ENCODE results near the gene RNU6-1. TPM values are rescaled to one million over a fixed set of nuclear protein-coding genes. Genes with fewer than 3 reads are reported as not detected.

The RNU6-1 gene
- total RNA-seq, 1 experiment from 2014 or later = not detected

GRCh38 chr15:67799801-67800205 lies 40.0 kb downstream of the RNU6-1 start:
- Histone ChIP-seq H3K4me2 (ENCODE audit: low read length) (no peak overlapping the region), H3K4me1 (ENCODE audit: control insufficient read depth in 1 of 2, insufficient read depth in 2 of 2, low read length in 2 of 2) (no peaks in the 10 kb centered on the region), H3K9me3 (ENCODE audit: control insufficient read depth in 1 of 2, insufficient read depth in 1 of 2, low read depth in 1 of 2, low read length in 2 of 2) (0 out of 4 replicates have a peak, but pooled peaks cover 0 to 5% of the 10 kb centered on the region in 2 experiments), H2AFZ (ENCODE audit: low read depth, low read length, poor library complexity, severe bottlenecking) (no peak overlapping the region), H3K27ac (ENCODE audit: low read depth, low read length) (no peak overlapping the region), H3K4me3 (replicated peaks in 1 of 2; ENCODE audit: low read depth in 1 of 2, low read length in 2 of 2) (no peak overlapping the region), H3K79me2 (ENCODE audit: insufficient read depth, low read length) (no peaks in the 10 kb centered on the region), H4K20me1 (ENCODE audit: insufficient read depth) (no peaks in the 10 kb centered on the region), H3K9ac (ENCODE audit: low read length) (no peak overlapping the region), H3K36me3 (ENCODE audit: control insufficient read depth in 1 of 2, insufficient read depth in 2 of 2, low read length in 2 of 2) (no peaks in the 10 kb centered on the region), H3K27me3 (ENCODE audit: insufficient read depth, low read length) (no peaks in the 10 kb centered on the region), H3K9me2 (ENCODE audit: insufficient read depth) (no peaks in the 10 kb centered on the region)
- RAD21 ChIA-PET (ENCODE audit: low non-redundant PET in 1 of 2, low total read pairs in 2 of 2, uncharacterized antibody in 2 of 2, unreplicated experiment in 2 of 2) = no interaction called here
- intact Hi-C loops (cut with micrococcal nuclease) = no loop called here
- ATAC-seq (no peak), DNase-seq (ENCODE audit: low read depth, low spot score) (no peak)
- POLR2A ChIA-PET = no interaction called here
- CTCF ChIA-PET = no interaction called here
- TF ChIP-seq SIN3A (IDR thresholded peaks at IDR 0.05; ENCODE audit: low read depth) (no peak), TCF7L2 (IDR thresholded peaks at IDR 0.05; ENCODE audit: borderline replicate concordance, extremely low read depth, insufficient read depth, insufficient read length) (no peak), FOSL1 (IDR thresholded peaks at IDR 0.05; ENCODE audit: low read depth) (no peak), ELF1 (IDR thresholded peaks at IDR 0.05; ENCODE audit: borderline replicate concordance, low read depth) (no peak)
- no TSS peak for BruUV-seq (replicated peaks)

GRCh38 chr15:67796196-67797127 lies 43.4 kb downstream of the RNU6-1 start:
- ATAC-seq (no peak), DNase-seq (ENCODE audit: low read depth, low spot score) (no peak)
- TF ChIP-seq CTCF (IDR thresholded peaks at IDR 0.05 in 2 of 3, conservative IDR thresholded peaks at IDR 0.05 in 1 of 3; ENCODE audit: borderline replicate concordance in 1 of 3, insufficient read depth in 1 of 3, low read depth in 2 of 3, low read length in 2 of 3) (no peak), CEBPB (IDR thresholded peaks at IDR 0.05; ENCODE audit: low read depth) (no peak), ZNF274 (IDR thresholded peaks at IDR 0.05; ENCODE audit: low read depth, low read length) (no peak), SRF (IDR thresholded peaks at IDR 0.05; ENCODE audit: low read depth) (no peak)
- TF ChIP-seq, protein P1, sequence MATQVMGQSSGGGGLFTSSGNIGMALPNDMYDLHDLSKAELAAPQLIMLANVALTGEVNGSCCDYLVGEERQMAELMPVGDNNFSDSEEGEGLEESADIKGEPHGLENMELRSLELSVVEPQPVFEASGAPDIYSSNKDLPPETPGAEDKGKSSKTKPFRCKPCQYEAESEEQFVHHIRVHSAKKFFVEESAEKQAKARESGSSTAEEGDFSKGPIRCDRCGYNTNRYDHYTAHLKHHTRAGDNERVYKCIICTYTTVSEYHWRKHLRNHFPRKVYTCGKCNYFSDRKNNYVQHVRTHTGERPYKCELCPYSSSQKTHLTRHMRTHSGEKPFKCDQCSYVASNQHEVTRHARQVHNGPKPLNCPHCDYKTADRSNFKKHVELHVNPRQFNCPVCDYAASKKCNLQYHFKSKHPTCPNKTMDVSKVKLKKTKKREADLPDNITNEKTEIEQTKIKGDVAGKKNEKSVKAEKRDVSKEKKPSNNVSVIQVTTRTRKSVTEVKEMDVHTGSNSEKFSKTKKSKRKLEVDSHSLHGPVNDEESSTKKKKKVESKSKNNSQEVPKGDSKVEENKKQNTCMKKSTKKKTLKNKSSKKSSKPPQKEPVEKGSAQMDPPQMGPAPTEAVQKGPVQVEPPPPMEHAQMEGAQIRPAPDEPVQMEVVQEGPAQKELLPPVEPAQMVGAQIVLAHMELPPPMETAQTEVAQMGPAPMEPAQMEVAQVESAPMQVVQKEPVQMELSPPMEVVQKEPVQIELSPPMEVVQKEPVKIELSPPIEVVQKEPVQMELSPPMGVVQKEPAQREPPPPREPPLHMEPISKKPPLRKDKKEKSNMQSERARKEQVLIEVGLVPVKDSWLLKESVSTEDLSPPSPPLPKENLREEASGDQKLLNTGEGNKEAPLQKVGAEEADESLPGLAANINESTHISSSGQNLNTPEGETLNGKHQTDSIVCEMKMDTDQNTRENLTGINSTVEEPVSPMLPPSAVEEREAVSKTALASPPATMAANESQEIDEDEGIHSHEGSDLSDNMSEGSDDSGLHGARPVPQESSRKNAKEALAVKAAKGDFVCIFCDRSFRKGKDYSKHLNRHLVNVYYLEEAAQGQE (IDR thresholded peaks at IDR 0.05; ENCODE audit: low read depth) = no peak
- TF ChIP-seq, protein P2, sequence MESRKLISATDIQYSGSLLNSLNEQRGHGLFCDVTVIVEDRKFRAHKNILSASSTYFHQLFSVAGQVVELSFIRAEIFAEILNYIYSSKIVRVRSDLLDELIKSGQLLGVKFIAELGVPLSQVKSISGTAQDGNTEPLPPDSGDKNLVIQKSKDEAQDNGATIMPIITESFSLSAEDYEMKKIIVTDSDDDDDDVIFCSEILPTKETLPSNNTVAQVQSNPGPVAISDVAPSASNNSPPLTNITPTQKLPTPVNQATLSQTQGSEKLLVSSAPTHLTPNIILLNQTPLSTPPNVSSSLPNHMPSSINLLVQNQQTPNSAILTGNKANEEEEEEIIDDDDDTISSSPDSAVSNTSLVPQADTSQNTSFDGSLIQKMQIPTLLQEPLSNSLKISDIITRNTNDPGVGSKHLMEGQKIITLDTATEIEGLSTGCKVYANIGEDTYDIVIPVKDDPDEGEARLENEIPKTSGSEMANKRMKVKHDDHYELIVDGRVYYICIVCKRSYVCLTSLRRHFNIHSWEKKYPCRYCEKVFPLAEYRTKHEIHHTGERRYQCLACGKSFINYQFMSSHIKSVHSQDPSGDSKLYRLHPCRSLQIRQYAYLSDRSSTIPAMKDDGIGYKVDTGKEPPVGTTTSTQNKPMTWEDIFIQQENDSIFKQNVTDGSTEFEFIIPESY (IDR thresholded peaks at IDR 0.05; ENCODE audit: extremely low read depth, insufficient replicate concordance, low read length) = no peak
- H3K9ac ChIP-seq (ENCODE audit: low read length) = no peak overlapping the region
- intact Hi-C loops (cut with micrococcal nuclease) = no loop called here
- no peak overlapping the region for H3K27ac ChIP-seq (ENCODE audit: low read depth, low read length)
- H3K9me3 ChIP-seq (ENCODE audit: control insufficient read depth in 1 of 2, insufficient read depth in 1 of 2, low read depth in 1 of 2, low read length in 2 of 2) = 0 out of 4 replicates have a peak, but pooled peaks cover 0 to 5% of the 10 kb centered on the region in 2 experiments
- H4K20me1 ChIP-seq (ENCODE audit: insufficient read depth) = no peaks in the 10 kb centered on the region
- no TSS peak for BruUV-seq (replicated peaks)
- H3K27me3 ChIP-seq (ENCODE audit: insufficient read depth, low read length) = no peaks in the 10 kb centered on the region
- no peak overlapping the region for H3K4me2 ChIP-seq (ENCODE audit: low read length)
- H3K9me2 ChIP-seq (ENCODE audit: insufficient read depth) = no peaks in the 10 kb centered on the region
- H2AFZ ChIP-seq (ENCODE audit: low read depth, low read length, poor library complexity, severe bottlenecking) = no peak overlapping the region
- ChIA-PET RAD21 (ENCODE audit: low non-redundant PET in 1 of 2, low total read pairs in 2 of 2, uncharacterized antibody in 2 of 2, unreplicated experiment in 2 of 2) (no interaction called here), CTCF (no interaction called here), POLR2A (no interaction called here)
- no peaks in the 10 kb centered on the region for H3K4me1 ChIP-seq (ENCODE audit: control insufficient read depth in 1 of 2, insufficient read depth in 2 of 2, low read length in 2 of 2)
- no peaks in the 10 kb centered on the region for H3K79me2 ChIP-seq (ENCODE audit: insufficient read depth, low read length)
- H3K36me3 ChIP-seq (ENCODE audit: control insufficient read depth in 1 of 2, insufficient read depth in 2 of 2, low read length in 2 of 2) = no peaks in the 10 kb centered on the region
- no peak overlapping the region for H3K4me3 ChIP-seq (replicated peaks in 1 of 2; ENCODE audit: low read depth in 1 of 2, low read length in 2 of 2)

Measured in HCT116 (cell line).